T follicular helper cell (primary cell): Measurements from ENCODE around the gene ASAP2.
"Not testable (repeated sequence)": the region's sequence is repeated elsewhere in the genome, so short reads cannot be mapped to it uniquely, and the experiment has no call there.

Experiments used
- DNase-seq: peaks from one replicate; pipeline ENCODE4 v3.0.0-alpha.2; 2020; ENCODE audit warnings: low read depth

Gene ASAP2

GRCh38 chr2:9380702-9381628 is 174.4 kb downstream of the ASAP2 start:
- no peak for DNase-seq

GRCh38 chr2:9382604-9383235 is 176.1 kb downstream of the ASAP2 start:
- DNase-seq = no peak

GRCh38 chr2:9384521-9384920 is 177.9 kb downstream of the ASAP2 start:
- no peak for DNase-seq

GRCh38 chr2:9385841-9386240 is 179.2 kb downstream of the ASAP2 start:
- no peak for DNase-seq

GRCh38 chr2:9388199-9388681 is 181.6 kb downstream of the ASAP2 start:
- DNase-seq = no peak

- DNase-seq = no peak
Observed at GRCh38 chr2:9388950-9389911, 182.6 kb downstream of the ASAP2 start.

- no peak for DNase-seq
Observed at GRCh38 chr2:9390151-9390850, 183.7 kb downstream of the ASAP2 start.

GRCh38 chr2:9390991-9391390 is 184.4 kb downstream of the ASAP2 start:
- no peak for DNase-seq

- no peak for DNase-seq
Observed at GRCh38 chr2:9391961-9392720, 185.5 kb downstream of the ASAP2 start.

- DNase-seq = no peak
Observed at GRCh38 chr2:9392898-9393765, 186.5 kb downstream of the ASAP2 start.

- DNase-seq = no peak
Observed at GRCh38 chr2:9394816-9395215, 188.2 kb downstream of the ASAP2 start.

GRCh38 chr2:9397201-9397600 is 190.6 kb downstream of the ASAP2 start:
- no peak for DNase-seq

- DNase-seq = not testable (repeated sequence)
Observed at GRCh38 chr2:9398251-9398650, 191.6 kb downstream of the ASAP2 start.

GRCh38 chr2:9398881-9399780 is 192.5 kb downstream of the ASAP2 start:
- DNase-seq = no peak

GRCh38 chr2:9400268-9401058 is 193.9 kb downstream of the ASAP2 start:
- DNase-seq = no peak

- DNase-seq = no peak
Observed at GRCh38 chr2:9401059-9401547, 194.5 kb downstream of the ASAP2 start.

- DNase-seq = no peak
Observed at GRCh38 chr2:9401646-9402371, 195.2 kb downstream of the ASAP2 start.
